Measurements from ENCODE around the gene UBR1.
A peak's percentile ranks its signal among the peaks of the same experiment; 100 is the strongest.
"Not testable (repeated sequence)": the region's sequence is repeated elsewhere in the genome, so short reads cannot be mapped to it uniquely, and the experiment has no call there.

UBR1 gene

DNA sequence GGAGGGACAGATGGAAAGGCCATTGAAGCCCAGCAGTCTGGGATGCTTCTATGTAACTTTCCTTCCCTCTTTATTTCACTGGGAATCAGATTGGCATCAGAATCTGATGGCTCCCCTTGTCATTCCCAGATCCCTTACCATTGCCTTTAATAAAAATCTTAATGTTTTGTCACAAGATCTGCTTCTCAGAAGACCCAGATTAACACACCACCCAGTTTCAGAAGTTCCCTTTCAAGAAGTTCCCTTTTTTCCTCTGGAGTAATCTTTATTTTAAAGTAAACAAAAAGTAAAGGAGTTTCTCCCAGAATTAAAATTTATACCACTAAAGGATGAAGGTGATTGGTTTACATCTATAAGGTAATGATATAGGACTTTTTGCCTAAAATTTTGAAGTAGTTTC lies 76.4 kb downstream of the UBR1 start:
- H3K36me3 ChIP-seq, result peaks cover 82% of the 10 kb centered on the region
- H3K27me3 ChIP-seq, result no peaks in the 10 kb centered on the region
- peaks cover 7% of the 10 kb centered on the region for H3K4me1 ChIP-seq
- H3K9ac ChIP-seq, result no peak overlapping the region
- H3K9me3 ChIP-seq, result no peaks in the 10 kb centered on the region
- no peak for TF ChIP-seq Cebpa-rat (IDR thresholded peaks at IDR 0.05)
- H3K4me2 ChIP-seq, result no peak overlapping the region
- no peaks in the 10 kb centered on the region for H4K20me1 ChIP-seq
- H3K27ac ChIP-seq, result no peak overlapping the region
- H3K4me3 ChIP-seq, result no peak overlapping the region

DNA sequence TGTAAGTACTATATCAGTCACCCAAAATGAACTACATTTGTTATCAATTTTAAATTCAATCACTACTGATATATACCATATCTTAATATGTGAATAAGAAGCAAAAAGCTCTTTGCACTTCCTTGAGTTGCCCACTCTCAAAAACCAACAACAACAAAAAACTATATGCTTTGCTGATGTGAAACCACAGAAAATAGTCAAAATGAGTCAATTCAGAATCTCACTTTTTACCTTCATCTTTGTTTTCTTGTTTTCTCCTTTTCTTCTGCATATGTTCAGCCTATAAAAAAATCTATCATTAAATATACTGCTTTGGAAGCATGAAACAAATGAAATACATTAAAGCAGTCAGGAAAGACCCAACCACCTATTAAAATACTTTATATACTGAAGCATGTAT lies 80.7 kb downstream of the UBR1 start:
- no peaks in the 10 kb centered on the region for H3K27me3 ChIP-seq
- H3K4me2 ChIP-seq, result no peak overlapping the region
- no peak overlapping the region for H3K27ac ChIP-seq
- H3K4me3 ChIP-seq, result no peak overlapping the region
- peaks cover 8% of the 10 kb centered on the region for H3K4me1 ChIP-seq
- no peak overlapping the region for H3K9ac ChIP-seq
- peaks cover 84% of the 10 kb centered on the region for H3K36me3 ChIP-seq
- no peaks in the 10 kb centered on the region for H4K20me1 ChIP-seq
- H3K9me3 ChIP-seq, result no peaks in the 10 kb centered on the region
- TF ChIP-seq Cebpa-rat (IDR thresholded peaks at IDR 0.05), result no peak

DNA sequence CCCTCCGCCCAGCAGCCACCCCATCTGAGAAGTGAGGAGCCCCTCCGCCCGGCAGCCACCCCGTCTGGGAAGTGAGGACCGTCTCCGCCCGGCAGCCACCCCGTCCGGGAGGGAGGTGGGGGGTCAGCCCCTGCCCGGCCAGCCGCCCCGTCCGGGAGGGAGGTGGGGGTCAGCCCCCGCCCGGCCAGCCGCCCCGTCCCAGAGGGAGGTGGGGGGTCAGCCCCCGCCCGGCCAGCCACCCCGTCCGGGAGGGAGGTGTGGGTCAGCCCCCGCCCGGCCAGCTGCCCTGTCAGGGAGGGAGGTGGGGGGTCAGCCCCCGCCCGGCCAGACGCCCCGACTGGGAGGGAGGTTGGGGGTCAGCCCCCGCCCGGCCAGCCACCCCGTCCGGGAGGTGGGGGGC lies 91.2 kb downstream of the UBR1 start:
- H3K4me3 ChIP-seq, H4K20me1 ChIP-seq, H3K4me2 ChIP-seq, H3K27me3 ChIP-seq, H3K4me1 ChIP-seq, H3K9ac ChIP-seq, H3K27ac ChIP-seq: not testable (repeated sequence)
- peaks cover 84% of the 10 kb centered on the region for H3K36me3 ChIP-seq
- peaks cover 32% of the 10 kb centered on the region for H3K9me3 ChIP-seq

DNA sequence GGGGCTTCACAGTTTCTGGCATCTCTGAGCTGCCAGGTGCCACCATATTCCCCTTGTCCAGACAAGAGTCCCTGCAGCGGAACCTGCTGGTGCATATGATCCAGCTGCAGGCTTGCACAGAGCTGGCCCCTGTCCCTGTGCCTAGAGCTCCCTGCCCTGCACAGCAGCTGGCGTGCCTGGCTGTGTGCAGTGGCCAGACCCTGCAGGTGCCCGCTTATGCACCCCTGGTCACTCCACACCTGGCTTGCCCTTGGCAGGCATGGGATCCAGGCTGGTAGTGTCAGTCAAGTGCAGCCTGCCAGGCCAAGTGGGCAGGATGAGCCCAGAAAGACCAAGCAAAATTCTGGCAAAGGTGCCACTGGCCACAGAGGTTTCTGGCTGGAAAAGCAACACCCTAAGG lies 96.6 kb downstream of the UBR1 start:
- no peaks in the 10 kb centered on the region for H3K4me1 ChIP-seq
- H3K9ac ChIP-seq, result no peak overlapping the region
- H3K27ac ChIP-seq, result no peak overlapping the region
- peaks cover 62% of the 10 kb centered on the region for H3K9me3 ChIP-seq
- no peak overlapping the region for H3K4me2 ChIP-seq
- H3K27me3 ChIP-seq, result no peaks in the 10 kb centered on the region
- H3K4me3 ChIP-seq, result peak overlapping the region; percentile 42
- TF ChIP-seq Cebpa-rat (IDR thresholded peaks at IDR 0.05), result no peak
- no peaks in the 10 kb centered on the region for H4K20me1 ChIP-seq
- peaks cover 84% of the 10 kb centered on the region for H3K36me3 ChIP-seq

DNA sequence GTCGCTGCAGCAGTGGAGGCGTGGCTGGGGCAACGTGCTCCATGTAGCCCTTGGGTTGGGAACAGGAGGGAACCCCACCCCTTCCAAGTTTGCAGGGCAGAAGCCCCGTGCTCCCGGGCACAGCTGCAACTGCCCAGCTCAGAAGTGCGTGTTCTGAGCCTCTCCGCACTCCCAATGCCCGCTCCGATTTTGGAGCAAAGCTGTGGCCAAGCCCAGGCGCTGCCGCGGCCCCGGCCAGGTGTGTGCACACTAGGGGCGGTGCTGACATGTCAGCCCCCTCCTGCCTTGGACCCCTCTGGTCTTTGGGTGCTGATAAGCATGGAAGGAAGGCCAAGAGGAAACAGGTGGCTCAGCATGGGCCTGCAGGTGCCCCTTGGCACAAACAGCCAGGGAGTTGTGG lies 97.7 kb downstream of the UBR1 start:
- H3K9ac ChIP-seq, result no peak overlapping the region
- H3K4me2 ChIP-seq, result no peak overlapping the region
- peaks cover 89% of the 10 kb centered on the region for H3K36me3 ChIP-seq
- H3K4me1 ChIP-seq, result no peaks in the 10 kb centered on the region
- H3K9me3 ChIP-seq, result peaks cover 64% of the 10 kb centered on the region
- TF ChIP-seq Cebpa-rat (IDR thresholded peaks at IDR 0.05), result no peak
- H4K20me1 ChIP-seq, result no peaks in the 10 kb centered on the region
- peak overlapping the region; percentile 42; the same call in 1 of the 2 replicates for H3K4me3 ChIP-seq
- H3K27ac ChIP-seq, result no peak overlapping the region
- H3K27me3 ChIP-seq, result no peaks in the 10 kb centered on the region

DNA sequence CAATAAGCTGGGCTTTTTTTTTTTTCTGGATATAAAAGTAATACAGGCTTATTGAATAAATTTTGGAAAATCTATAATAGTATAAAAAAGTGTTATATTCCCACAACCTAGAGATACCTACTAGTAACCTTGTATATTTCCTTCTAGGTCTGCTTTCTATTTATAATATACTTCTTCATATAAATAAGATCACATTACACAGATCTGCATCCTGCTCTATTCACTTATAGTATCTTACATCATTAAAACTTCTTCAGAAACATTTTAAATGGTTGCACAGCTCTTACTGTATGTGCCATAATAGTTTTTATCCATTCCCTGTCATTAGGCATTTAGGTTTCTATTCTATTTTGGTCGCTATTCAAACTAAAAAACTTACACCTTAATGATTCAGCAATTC lies 98.3 kb downstream of the UBR1 start:
- Histone ChIP-seq H3K9ac (no peak overlapping the region), H3K27me3 (no peaks in the 10 kb centered on the region), H3K9me3 (peaks cover 64% of the 10 kb centered on the region), H3K4me2 (no peak overlapping the region), H3K36me3 (peaks cover 90% of the 10 kb centered on the region), H3K4me3 (no peak overlapping the region), H3K4me1 (no peaks in the 10 kb centered on the region), H4K20me1 (no peaks in the 10 kb centered on the region), H3K27ac (no peak overlapping the region)
- no peak for TF ChIP-seq Cebpa-rat (IDR thresholded peaks at IDR 0.05)

DNA sequence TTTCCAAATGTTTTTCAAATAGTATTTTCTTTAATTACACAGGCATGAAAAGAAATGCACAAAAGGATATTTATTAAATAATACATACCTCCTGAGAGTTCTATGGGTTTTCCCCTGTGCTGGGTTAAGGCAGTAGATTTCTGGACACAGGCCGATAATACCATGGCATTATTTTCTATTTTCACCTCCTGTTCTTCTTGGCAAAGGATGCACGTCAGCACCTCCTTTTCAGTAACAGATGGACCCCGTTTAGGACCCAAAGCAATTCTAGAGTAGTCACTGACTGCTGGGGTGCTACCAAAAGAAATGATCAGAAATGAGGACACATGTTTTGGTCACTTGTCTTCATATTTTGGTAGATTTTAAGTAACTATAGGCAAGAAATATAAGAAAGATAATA lies 98.8 kb downstream of the UBR1 start:
- no peaks in the 10 kb centered on the region for H4K20me1 ChIP-seq
- no peaks in the 10 kb centered on the region for H3K27me3 ChIP-seq
- no peak overlapping the region for H3K4me3 ChIP-seq
- H3K36me3 ChIP-seq, result peaks cover 92% of the 10 kb centered on the region
- H3K9me3 ChIP-seq, result peaks cover 64% of the 10 kb centered on the region
- H3K9ac ChIP-seq, result no peak overlapping the region
- H3K4me2 ChIP-seq, result no peak overlapping the region
- TF ChIP-seq Cebpa-rat (IDR thresholded peaks at IDR 0.05), result no peak
- H3K27ac ChIP-seq, result no peak overlapping the region
- H3K4me1 ChIP-seq, result no peaks in the 10 kb centered on the region

DNA sequence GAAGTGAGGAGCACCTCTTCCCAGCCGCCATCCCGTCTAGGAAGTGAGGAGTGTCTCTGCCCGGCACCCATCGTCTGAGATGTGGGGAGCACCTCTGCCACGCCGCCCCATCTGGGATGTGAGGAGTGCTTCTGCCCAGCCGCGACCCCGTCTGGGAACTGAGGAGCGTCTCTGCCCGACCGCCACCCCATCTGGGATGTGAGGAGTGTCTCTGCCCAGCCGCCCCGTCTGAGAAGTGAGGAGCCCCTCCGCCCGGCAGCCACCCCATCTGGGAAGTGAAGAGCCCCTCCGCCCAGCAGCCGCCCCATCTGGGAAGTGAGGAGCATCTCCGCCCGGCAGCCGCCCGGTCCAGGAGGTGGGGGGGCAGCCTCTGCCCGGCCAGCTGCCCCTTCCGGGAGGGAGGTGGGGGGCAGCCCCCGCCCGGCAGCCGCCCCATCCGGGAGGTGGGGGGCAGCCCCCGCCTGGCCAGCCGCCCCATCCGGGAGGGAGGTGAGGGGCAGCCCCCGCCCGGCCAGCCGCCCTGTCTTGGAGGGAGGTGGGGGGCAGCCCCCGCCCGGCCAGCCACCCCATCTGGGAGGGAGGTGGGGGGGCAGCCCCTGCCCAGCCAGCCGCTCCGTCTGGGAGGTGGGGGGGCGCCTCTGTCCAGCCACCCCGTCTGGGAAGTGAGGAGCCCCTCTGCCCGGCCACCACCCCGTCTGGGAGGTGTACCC lies 100.8 kb downstream of the UBR1 start:
- not testable (repeated sequence) for H3K4me3 ChIP-seq, H3K27ac ChIP-seq, H4K20me1 ChIP-seq, H3K9ac ChIP-seq, H3K4me2 ChIP-seq, H3K4me1 ChIP-seq, H3K27me3 ChIP-seq
- H3K9me3 ChIP-seq, result peaks cover 54% of the 10 kb centered on the region
- H3K36me3 ChIP-seq, result peaks cover 81% of the 10 kb centered on the region

DNA sequence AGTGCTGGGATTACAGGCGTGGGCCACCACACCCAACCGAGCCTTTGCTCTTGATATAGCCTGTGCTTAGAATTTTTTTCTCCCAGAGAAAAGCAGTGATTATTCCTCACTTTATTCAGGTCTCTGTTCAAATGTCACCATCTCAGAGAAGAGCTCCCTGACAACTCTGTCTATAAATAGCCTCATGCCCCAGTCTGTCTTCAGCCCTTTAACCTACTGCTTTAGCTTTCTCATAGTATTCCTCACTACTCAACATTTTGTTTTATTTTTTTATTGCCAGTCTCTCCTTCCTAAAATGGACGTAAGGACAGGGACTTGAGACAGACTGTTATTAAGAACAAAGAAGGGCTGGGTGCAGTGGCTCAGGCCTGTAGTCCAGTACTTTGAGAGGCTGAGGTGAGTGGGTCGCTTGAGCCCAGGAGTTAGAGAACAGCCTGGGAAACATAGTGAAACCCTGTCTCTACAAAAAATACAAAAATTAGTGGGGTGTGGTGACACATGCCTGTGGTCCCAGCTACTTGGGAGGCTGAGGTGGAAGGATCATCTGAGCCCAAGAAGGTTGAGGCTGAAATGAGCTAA lies 106.5 kb downstream of the UBR1 start:
- H3K36me3 ChIP-seq, result peaks cover 63% of the 10 kb centered on the region
- TF ChIP-seq Cebpa-rat (IDR thresholded peaks at IDR 0.05), result no peak
- H3K27ac ChIP-seq, result no peak overlapping the region

DNA sequence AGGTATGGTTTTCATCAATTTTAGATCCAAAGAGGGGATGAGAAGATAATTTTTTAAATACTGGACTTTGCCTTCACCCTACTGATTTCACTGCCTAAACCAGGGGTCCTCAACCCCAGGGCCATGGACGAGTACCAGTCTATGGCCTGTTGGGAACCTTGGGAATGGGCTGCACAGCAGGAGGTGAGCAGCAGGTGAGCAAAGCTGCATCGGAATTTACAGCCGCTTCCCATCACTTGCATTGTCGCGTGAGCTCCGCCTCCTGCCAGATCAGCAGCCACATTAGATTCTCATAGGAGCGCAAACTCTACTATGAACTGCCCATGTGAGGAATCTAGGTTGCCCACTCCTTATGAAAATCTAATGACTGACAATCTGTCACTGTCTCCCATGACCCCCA lies 109.0 kb downstream of the UBR1 start:
- H3K36me3 ChIP-seq, result peaks cover 58% of the 10 kb centered on the region
- no peaks in the 10 kb centered on the region for H3K4me1 ChIP-seq
- no peak overlapping the region for H3K27ac ChIP-seq

More for the DNA sequence above, 106.5 kb downstream of the UBR1 start:
- H3K4me3 ChIP-seq, result no peak overlapping the region
- H3K4me1 ChIP-seq, result no peaks in the 10 kb centered on the region
- H3K9me3 ChIP-seq, result peaks cover 3% of the 10 kb centered on the region; the same call in 1 of the 2 replicates
- H4K20me1 ChIP-seq, result no peaks in the 10 kb centered on the region
- H3K4me2 ChIP-seq, result no peak overlapping the region
- no peak overlapping the region for H3K9ac ChIP-seq
- H3K27me3 ChIP-seq, result no peaks in the 10 kb centered on the region

More for the DNA sequence above, 109.0 kb downstream of the UBR1 start:
- no peak for TF ChIP-seq Cebpa-rat (IDR thresholded peaks at IDR 0.05)
- H3K9ac ChIP-seq, result no peak overlapping the region
- H3K4me3 ChIP-seq, result no peak overlapping the region
- no peaks in the 10 kb centered on the region for H4K20me1 ChIP-seq
- no peaks in the 10 kb centered on the region for H3K9me3 ChIP-seq
- no peaks in the 10 kb centered on the region for H3K27me3 ChIP-seq
- no peak overlapping the region for H3K4me2 ChIP-seq
